Stimulated activated CD4-positive, alpha-beta T cell treated with anti-CD3 and anti-CD28 coated beads, Interleukin-2, amount 100 ng/mL, for 48 hours (primary cell): Measurements from ENCODE around the gene MGAT1.

Source experiments
- DNase-seq, 2 donors: peaks; one replicate each; pipeline ENCODE4 v3.0.0-alpha.2; 2020

The MGAT1 gene

GRCh38 chr5:180823940-180824629 lies 21.5 kb upstream of the MGAT1 start:
- DNase-seq, result no peak

DNA sequence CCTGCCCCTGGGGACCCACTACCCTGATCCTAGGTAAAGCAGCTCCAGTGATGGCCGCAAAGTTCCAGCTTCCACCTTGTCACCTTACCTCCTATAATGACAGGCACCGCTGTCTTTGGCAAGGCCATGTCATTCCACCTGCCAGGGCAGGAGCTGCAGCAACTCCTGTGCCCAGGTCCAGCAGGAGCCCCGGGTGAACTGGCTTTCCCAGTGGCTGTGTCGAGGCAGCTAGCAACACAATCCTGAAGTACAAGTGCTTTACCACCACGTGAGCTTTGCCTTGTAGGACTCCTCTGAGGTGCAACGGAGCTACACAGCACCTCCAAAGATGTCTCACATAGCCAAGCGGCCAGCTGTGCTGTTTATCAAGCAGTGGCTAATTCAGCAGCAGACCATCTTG lies 20.7 kb upstream of the MGAT1 start:
- no peak for DNase-seq

GRCh38 chr5:180821538-180821937 lies 18.9 kb upstream of the MGAT1 start:
- DNase-seq, result no peak

- DNase-seq, result no peak
These were observed 18.2 kb upstream of the MGAT1 start for GRCh38 chr5:180820788-180821321.

DNA sequence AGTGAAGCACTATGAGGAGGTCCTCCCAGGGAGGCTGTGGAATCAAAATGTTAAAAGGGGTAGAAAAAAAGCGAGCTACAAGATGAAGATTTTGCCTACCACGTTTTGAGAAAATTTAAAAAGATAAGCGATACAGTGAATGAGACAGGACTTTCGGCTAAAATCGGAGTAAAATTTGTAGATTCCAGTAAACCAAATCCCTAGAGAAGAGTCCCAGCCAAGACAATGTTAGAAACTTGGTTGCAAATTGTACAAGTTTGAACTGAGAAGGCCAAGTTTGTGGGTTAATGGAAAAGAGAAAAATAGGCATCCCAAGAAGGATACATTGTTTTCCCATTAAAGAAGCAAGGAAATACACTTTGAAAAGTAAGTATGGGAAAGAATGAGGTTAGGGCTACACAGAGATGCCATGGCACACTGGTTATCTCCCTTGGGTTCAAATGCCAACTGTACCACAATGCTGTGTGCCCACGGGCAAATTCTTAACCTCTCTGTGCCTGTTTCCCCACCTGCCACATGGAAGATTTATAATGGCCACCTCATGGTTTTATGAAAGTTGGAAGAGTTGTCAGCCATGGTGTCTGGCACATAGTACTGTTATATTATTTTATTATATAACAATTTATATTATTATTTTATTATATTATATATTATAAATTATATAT lies 16.2 kb upstream of the MGAT1 start:
- DNase-seq, result no peak

- no peak for DNase-seq
These were observed 15.5 kb upstream of the MGAT1 start for GRCh38 chr5:180817893-180818674.

DNA sequence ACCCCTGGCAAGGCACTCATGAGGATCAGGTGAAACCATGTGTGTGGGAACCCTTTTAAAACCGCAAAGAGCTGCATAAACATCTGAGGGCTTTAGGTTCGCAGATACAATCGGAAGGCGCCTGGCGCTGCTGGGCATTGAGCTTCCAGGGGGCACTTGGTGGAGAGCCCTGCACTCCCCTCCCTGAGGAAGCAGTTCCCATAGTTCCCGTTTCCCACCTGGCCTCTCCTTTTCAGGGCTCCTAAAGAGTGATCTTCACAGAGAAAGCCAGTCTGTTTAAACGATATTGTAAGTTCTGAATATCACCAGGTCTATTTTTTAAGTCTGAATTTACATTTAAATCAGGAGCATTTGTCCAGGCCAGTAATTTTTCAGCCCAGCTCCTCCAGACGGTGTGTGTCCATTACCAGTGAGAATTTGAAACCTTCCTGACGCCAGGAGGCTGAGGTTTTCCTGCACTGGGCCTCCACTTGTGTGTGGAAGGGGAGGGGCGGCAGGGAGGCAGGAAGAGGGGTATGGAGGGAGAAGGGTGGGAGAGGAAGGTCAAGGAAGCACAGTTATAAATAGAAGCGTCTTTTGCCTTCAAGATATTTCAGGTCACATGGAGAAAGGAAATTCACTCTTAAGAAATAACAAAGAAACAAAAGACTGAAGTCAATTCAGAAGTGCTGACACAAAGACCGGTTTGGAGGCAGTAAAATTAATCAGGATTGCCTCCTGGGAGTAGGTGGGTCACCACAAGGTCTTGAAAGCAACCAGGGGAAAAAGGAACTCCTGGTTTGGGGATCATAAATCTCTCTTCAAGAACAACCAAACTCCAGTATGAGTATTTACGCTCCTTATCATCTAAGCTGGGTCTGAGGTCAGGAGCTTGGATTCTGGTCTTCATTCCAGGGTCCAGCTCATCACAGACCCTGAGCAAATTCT lies 14.3 kb upstream of the MGAT1 start:
- DNase-seq, result no peak

DNA sequence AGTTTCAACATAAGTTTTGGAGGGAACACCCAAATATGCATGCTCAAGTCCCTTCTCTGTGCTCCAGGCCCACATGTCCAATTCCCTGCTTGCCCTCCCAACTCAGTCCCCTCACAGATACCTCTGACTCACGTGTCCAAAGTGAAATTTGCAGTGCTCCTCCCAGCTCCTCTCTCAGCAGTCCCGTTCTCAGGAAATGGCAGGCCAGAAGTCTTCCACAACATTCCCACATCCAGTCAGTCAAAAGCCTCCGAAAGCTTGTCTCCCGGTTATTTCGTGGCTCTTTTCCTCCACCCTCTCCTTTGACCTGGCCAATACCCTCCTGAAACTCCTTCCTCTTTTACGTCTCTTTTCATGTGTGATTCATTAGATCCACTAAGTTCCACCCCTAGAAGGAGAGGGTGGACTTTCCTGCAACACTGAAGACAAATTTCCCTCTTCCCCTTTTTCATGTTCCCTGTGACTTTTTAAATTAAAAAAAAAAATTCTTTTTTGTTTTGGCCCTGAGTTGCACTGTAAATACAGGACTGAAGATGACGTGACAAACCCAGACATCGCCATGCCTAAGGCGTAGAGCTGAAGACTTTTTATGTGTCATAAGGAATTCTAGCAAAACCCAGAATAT lies 12.8 kb upstream of the MGAT1 start:
- no peak for DNase-seq

DNA sequence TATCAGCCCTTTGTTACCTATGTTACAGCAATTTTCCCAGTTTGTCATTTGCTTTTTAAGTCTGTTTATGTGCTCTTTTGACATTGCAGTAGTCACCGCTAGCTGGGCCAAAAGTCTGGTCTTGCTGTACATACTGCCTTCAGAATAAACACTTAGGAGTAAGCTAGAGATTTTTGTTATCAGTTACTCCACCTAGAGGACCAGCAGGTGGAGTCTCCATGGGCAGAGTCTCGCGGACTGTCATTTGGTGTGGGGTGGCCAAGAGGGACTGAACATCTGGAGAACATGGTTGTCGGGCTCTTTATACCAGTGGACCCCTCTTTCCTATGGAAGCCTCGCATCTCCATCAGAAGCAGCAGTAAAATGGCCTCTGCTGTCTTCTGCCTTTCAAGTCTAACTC lies 10.8 kb upstream of the MGAT1 start:
- DNase-seq, result no peak

- no peak for DNase-seq
These were observed 9.1 kb upstream of the MGAT1 start for GRCh38 chr5:180811623-180812124.

DNA sequence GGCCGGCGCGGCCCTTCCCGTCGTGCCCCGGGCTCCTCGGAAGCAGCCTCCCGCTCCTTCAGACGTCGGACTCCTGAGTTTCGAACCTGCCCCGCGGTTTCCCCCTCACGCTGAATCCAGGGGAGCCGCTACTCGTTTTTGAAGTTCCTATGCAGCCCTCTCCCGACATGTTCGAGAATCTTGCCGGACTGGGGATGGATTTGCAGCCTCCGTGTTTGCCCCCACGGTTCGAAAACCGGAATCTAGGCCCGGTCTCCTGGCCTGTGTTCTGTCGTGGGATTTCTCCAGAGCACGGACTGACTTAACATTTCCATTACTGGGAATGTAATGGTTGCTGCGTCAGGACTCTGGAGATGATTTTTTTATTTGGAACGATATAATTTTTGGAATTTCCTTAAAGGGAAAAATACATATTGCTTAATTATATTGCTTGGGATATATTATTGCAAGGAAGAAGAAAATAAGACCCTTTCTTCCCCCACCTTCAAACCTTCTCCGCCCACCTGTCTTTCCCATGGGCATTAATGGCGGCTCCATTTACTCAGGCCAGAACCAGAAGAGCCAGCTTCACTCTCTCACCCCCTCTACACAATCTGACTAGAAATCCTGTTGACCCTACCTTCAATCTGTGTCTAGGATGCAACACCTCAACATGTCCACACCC lies 8.5 kb upstream of the MGAT1 start:
- peak in 1 of 2 donors; percentile 42 for DNase-seq

- DNase-seq, result peak; percentile 94 to 96
These were observed 7.8 kb upstream of the MGAT1 start for GRCh38 chr5:180810210-180810958.

DNA sequence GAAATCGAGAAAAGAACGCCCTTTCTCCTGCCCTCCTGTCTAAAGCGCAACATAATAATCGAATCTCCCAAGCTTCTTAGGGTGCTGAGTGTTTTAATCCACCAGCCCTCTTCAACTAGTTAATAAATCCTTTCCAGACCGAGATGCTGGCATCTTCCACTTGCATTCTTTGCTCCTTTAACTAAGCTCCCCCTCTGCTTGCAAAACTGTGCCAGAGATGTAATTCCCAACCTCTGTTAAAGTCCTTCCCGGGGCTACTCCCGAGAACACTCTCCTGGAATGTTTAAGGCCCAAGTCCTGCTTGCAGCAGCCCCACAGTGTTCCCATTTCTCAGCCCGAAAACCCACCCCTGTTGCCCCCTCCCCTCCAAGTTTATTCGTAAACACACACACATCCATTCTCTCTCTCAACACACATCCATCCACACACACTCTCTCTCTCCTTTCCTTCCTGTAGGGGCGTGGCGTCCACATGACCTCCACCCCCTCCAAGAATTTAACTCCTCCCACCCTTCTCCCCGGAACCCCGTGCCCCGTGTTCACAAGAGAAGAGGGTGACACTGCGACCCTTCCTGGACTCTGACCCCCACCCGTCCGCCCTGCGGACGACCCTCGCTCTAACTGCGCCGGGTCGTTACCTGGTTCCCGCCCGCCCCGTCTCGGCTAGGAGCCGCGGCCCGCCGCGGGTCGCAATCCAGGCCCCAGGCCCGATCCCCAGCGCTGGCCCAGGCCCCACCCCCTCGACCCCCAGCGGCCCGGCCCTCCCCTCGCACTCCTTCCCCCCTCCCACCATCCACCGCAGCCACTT lies 7.0 kb upstream of the MGAT1 start:
- peak; percentile 63 to 68 for DNase-seq

GRCh38 chr5:180808461-180809000 lies 5.9 kb upstream of the MGAT1 start:
- no peak for DNase-seq

- DNase-seq, result no peak
These were observed 5.2 kb upstream of the MGAT1 start for GRCh38 chr5:180807654-180808414.

GRCh38 chr5:180807046-180807445 lies 4.4 kb upstream of the MGAT1 start:
- no peak for DNase-seq

GRCh38 chr5:180806351-180807011 lies 3.9 kb upstream of the MGAT1 start:
- no peak for DNase-seq

DNA sequence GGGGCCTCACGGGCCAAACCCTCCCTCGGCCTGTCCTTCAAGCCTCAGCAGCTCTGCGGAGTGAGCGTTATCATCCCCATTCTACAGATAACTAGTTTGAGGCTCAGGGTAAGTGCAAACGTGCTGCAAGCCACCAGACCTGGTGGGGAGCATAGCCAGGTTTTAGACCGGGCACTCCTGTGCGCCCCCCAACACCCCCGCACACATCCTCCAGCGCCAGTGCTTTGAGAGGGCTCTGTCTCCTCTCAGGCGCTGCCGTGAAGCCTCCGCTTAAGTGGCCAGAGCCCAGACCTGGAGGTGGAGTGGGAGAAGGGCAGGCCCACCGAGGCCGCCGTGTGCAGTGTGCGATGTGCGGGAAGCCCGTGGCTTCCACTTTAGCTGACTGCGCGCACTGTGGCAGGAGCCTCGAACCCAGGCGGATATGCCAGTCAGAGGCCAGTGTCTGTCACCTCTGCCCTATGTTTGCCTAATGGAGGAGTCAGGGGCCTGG lies 1.6 kb upstream of the MGAT1 start:
- DNase-seq, result no peak
